Coronary artery (tissue), 2 donors: ENCODE data around the gene KIAA1958.

ENCODE experiments used
- DNase-seq: peaks from one replicate; pipeline ENCODE4 v3.0.0-alpha.2; 2017; ENCODE audit warnings: low spot score
- H3K27ac ChIP-seq, 2 donors: fragments of 200-600 bp; sonication (generic); one replicate each; pipeline ENCODE4 v1.5.1; 2016 to 2019
- H3K4me3 ChIP-seq: fragments of 200-600 bp; sonication (generic); 2 replicates; pipeline ENCODE4 v1.5.1; 2016; ENCODE audit warnings: mild to moderate bottlenecking, moderate library complexity
- CTCF ChIP-seq: fragments of 200-600 bp; sonication (generic); IDR thresholded peaks from one replicate; pipeline ENCODE4 v1.5.1; 2019; ENCODE audit warnings: antibody characterized with exemption

The KIAA1958 gene

GRCh38 chr9:112475318-112475717 lies 11.3 kb upstream of the KIAA1958 start:
- Histone ChIP-seq H3K4me3 (no peak overlapping the region), H3K27ac (no peak overlapping the region)
- DNase-seq = no peak
- TF ChIP-seq CTCF = no peak

- H3K4me3 ChIP-seq = no peak overlapping the region
- H3K27ac ChIP-seq = no peak overlapping the region
- TF ChIP-seq CTCF = no peak
- no peak for DNase-seq
Measured at GRCh38 chr9:112477330-112477729, 9.3 kb upstream of the KIAA1958 start.

GRCh38 chr9:112479221-112479620 lies 7.4 kb upstream of the KIAA1958 start:
- no peak for DNase-seq
- no peak for TF ChIP-seq CTCF
- Histone ChIP-seq H3K4me3 (no peak overlapping the region), H3K27ac (no peak overlapping the region)

GRCh38 chr9:112484607-112485006 lies 2.0 kb upstream of the KIAA1958 start:
- H3K27ac ChIP-seq = no peak overlapping the region
- no peak overlapping the region for H3K4me3 ChIP-seq
- no peak for DNase-seq
- no peak for TF ChIP-seq CTCF

- no peak for TF ChIP-seq CTCF
- Histone ChIP-seq H3K27ac (no peak overlapping the region), H3K4me3 (no peak overlapping the region)
- DNase-seq = no peak
Measured at GRCh38 chr9:112485574-112485973, 1.1 kb upstream of the KIAA1958 start.

GRCh38 chr9:112487008-112487798 lies 576 bp downstream of the KIAA1958 start:
- peak; percentile 77 for DNase-seq
- peak overlapping the region; percentile 81 to 83 for H3K27ac ChIP-seq
- H3K4me3 ChIP-seq = peak overlapping the region; percentile 82
- TF ChIP-seq CTCF = no peak

- no peak for TF ChIP-seq CTCF
- Histone ChIP-seq H3K27ac (peak overlapping the region; percentile 81 to 83), H3K4me3 (peak overlapping the region; percentile 82)
- DNase-seq = no peak
Measured at GRCh38 chr9:112487799-112488340, 1.2 kb downstream of the KIAA1958 start.
